ELR (cell line): ENCODE data around the gene PRPF18.

ENCODE experiments used
- DNase-seq: peaks from one replicate; pipeline ENCODE4 v3.0.0-alpha.2; 2015; ENCODE audit warnings: low read depth

PRPF18 gene

GRCh38 chr10:13669182-13669855 lies 82.6 kb downstream of the PRPF18 start:
- no peak for DNase-seq

- DNase-seq: no peak
These were observed 83.1 kb downstream of the PRPF18 start for GRCh38 chr10:13669901-13670300.

GRCh38 chr10:13670311-13670710 lies 83.5 kb downstream of the PRPF18 start:
- no peak for DNase-seq

- no peak for DNase-seq
These were observed 85.1 kb downstream of the PRPF18 start for GRCh38 chr10:13671904-13672303.

- no peak for DNase-seq
These were observed 85.8 kb downstream of the PRPF18 start for GRCh38 chr10:13672548-13672947.

- DNase-seq: no peak
These were observed 86.4 kb downstream of the PRPF18 start for GRCh38 chr10:13673156-13673555.

GRCh38 chr10:13674645-13675588 lies 88.2 kb downstream of the PRPF18 start:
- no peak for DNase-seq

- no peak for DNase-seq
These were observed 91.5 kb downstream of the PRPF18 start for GRCh38 chr10:13678101-13678843.
